HepG2 (cell line): ENCODE data around the gene ADI1. TPM values are rescaled to one million over a fixed set of nuclear protein-coding genes. Genes with fewer than 3 reads are reported as not detected.
A peak's percentile ranks its signal among the peaks of the same experiment; 100 is the strongest.

ENCODE experiments used
- ATAC-seq: fragments of 200-7000 bp; cut with Tn5 transposase; 3 replicates; pipeline ENCODE4 v1.9.1; 2020; ENCODE audit warnings: mild to moderate bottlenecking, moderate library complexity
- BruUV-seq: library from RNA; stranded (reverse); fragments of 400-500 nt; replicated peaks from 2 replicates; lab custom pipeline; 2021; lab: Mats Ljungman, UMichigan
- CTCF ChIA-PET: fragments of 300-600 bp; formaldehyde crosslinking; extraction: SDS; loops from one replicate; lab custom pipeline; 2021; ENCODE audit warnings: low total read pairs, inconsistent platforms, low intra/inter-chr PET ratio; lab: Yijun Ruan, JAX
- POLR2A ChIA-PET: fragments of 350-600 bp; sonication (Branson Sonifier 250); formaldehyde crosslinking; loops from one replicate; lab custom pipeline; 2020; ENCODE audit warnings: antibody characterized with exemption, inconsistent platforms; lab: Yijun Ruan, JAX
- DNase-seq: peaks from one replicate; pipeline ENCODE4 v3.0.0-alpha.2; 2015; ENCODE audit warnings: low spot score
- FAIRE-seq: peaks from 3 replicates; lab custom pipeline; 2011; peaks lifted over from hg19 to GRCh38; lab: Jason Lieb, UNC
- H2AFZ ChIP-seq: one replicate; pipeline ENCODE4 v1.6.1; 2011; ENCODE audit warnings: low read length, inconsistent platforms
- H3K27ac ChIP-seq: fragments of 300-600 bp; 3 replicates; pipeline ENCODE4 v1.8.0; 2011; ENCODE audit warnings: mixed run types, mild to moderate bottlenecking, mixed read lengths, low read length, inconsistent platforms; ENCODE audit not compliant: insufficient read depth; ENCODE audit errors: extremely low read length
- H3K27me3 ChIP-seq, 2 experiments: fragments of 200-600 bp in 1 of 2; 2 replicates in 1 of 2; 3 replicates in 1 of 2; pipeline versions ENCODE4 v1.6.0 to v1.8.0; 2011; ENCODE audit warnings: low read length in 2 of 2, mild to moderate bottlenecking in 2 of 2, moderate library complexity in 2 of 2, inconsistent platforms in 1 of 2; ENCODE audit not compliant: insufficient read depth in 2 of 2, control insufficient read depth in 1 of 2
- H3K36me3 ChIP-seq, 2 experiments: fragments of 200-600 bp in 1 of 2; replicated peaks in 1 of 2; 2 replicates in 1 of 2; 3 replicates in 1 of 2; pipeline versions ENCODE4 v1.5.1 to v1.8.0; 2011; ENCODE audit warnings: low read length in 2 of 2, inconsistent platforms in 1 of 2; ENCODE audit not compliant: insufficient read depth in 2 of 2, control insufficient read depth in 1 of 2
- H3K4me1 ChIP-seq: 2 replicates; pipeline ENCODE4 v1.5.1; 2012; ENCODE audit warnings: low read length, inconsistent platforms; ENCODE audit not compliant: insufficient read depth
- H3K4me2 ChIP-seq: 2 replicates; pipeline ENCODE4 v1.6.0; 2011; ENCODE audit warnings: low read depth, low read length, inconsistent platforms
- H3K4me3 ChIP-seq, 3 experiments: fragments of 200-600 bp in 1 of 3; sonication (generic), shearing (Covaris generic) in 1 of 3; replicated peaks in 1 of 3; 2 replicates each; pipeline ENCODE4 v1.5.1; 2011 to 2016; ENCODE audit warnings: low read length in 3 of 3, inconsistent platforms in 2 of 3, low read depth in 2 of 3, mild to moderate bottlenecking in 2 of 3, control low read depth in 1 of 3, mixed read lengths in 1 of 3; ENCODE audit not compliant: insufficient read depth in 1 of 3
- H3K79me2 ChIP-seq: one replicate; pipeline ENCODE4 v1.6.1; 2011; ENCODE audit warnings: low read length, inconsistent platforms; ENCODE audit not compliant: insufficient read depth
- H3K9ac ChIP-seq: 2 replicates; pipeline ENCODE4 v1.6.0; 2011; ENCODE audit warnings: mild to moderate bottlenecking, low read depth, low read length, inconsistent platforms; ENCODE audit not compliant: insufficient read depth
- H3K9me3 ChIP-seq: 2 replicates; pipeline ENCODE4 v1.5.1; 2012; ENCODE audit warnings: mild to moderate bottlenecking, low read length
- H4K20me1 ChIP-seq: 2 replicates; pipeline ENCODE4 v1.6.0; 2011; ENCODE audit warnings: inconsistent platforms, mild to moderate bottlenecking, low read length, moderate library complexity; ENCODE audit not compliant: insufficient read depth
- AGO2 ChIP-seq: fragments of 200-400 bp; formaldehyde crosslinking; optimal IDR thresholded peaks from 2 replicates; pipeline ENCODE3; 2017; ENCODE audit warnings: mild to moderate bottlenecking, low read depth, low read length, moderate library complexity
- ARID3A ChIP-seq: IDR thresholded peaks from 2 replicates; pipeline ENCODE4 v1.6.1; 2012; ENCODE audit warnings: low read depth, low read length, improper control_type of control experiment
- ATF2 ChIP-seq: sonication (generic); formaldehyde crosslinking; IDR thresholded peaks from 2 replicates; pipeline ENCODE4 v1.4.0; 2020; ENCODE audit warnings: missing genetic modification reagents
- CEBPB ChIP-seq: IDR thresholded peaks from 2 replicates; pipeline ENCODE4 v1.6.1; 2011; ENCODE audit warnings: low read depth, low read length, improper control_type of control experiment, borderline replicate concordance
- CEBPG ChIP-seq: IDR thresholded peaks from 2 replicates; pipeline ENCODE4 v1.6.1; 2016
- CREB1 ChIP-seq, 2 experiments: fragments of 450-650 bp in 1 of 2; IDR thresholded peaks; 2 replicates each; pipeline ENCODE4 v1.6.1; 2016 to 2017; ENCODE audit warnings: control low read depth in 1 of 2, mild to moderate bottlenecking in 1 of 2, missing compliant biosample characterization in 1 of 2, missing genetic modification characterization in 1 of 2
- CTCF ChIP-seq: sonication (generic); formaldehyde crosslinking; IDR thresholded peaks from 2 replicates; pipeline ENCODE4 v1.5.0; 2020; ENCODE audit warnings: mild to moderate bottlenecking, missing genetic modification reagents, moderate library complexity
- NPAS2 ChIP-seq: sonication (generic); formaldehyde crosslinking; IDR thresholded peaks from 2 replicates; pipeline ENCODE4 v1.8.0; 2022; ENCODE audit warnings: mild to moderate bottlenecking, missing genetic modification reagents, borderline replicate concordance
- RAD21 ChIP-seq: fragments of 450-650 bp; formaldehyde crosslinking; IDR thresholded peaks from 2 replicates; pipeline ENCODE4 v1.5.0; 2020; ENCODE audit warnings: mild to moderate bottlenecking
- SMC3 ChIP-seq: IDR thresholded peaks from 2 replicates; pipeline ENCODE4 v1.6.1; 2011; ENCODE audit warnings: low read length, improper control_type of control experiment
- STAG1 ChIP-seq: sonication (generic); formaldehyde crosslinking; IDR thresholded peaks from 2 replicates; pipeline ENCODE4 v1.4.0; 2020; ENCODE audit warnings: missing genetic modification reagents
- TEAD3 ChIP-seq: optimal IDR thresholded peaks from 2 replicates; pipeline ENCODE3; 2016; ENCODE audit warnings: borderline replicate concordance
- ZNF274 ChIP-seq: sonication (generic); formaldehyde crosslinking; IDR thresholded peaks from 2 replicates; pipeline ENCODE4 v1.5.1; 2020; ENCODE audit warnings: mild to moderate bottlenecking, missing genetic modification reagents
- ZNF597 ChIP-seq: sonication (generic); formaldehyde crosslinking; IDR thresholded peaks from 2 replicates; pipeline ENCODE4 v1.5.0; 2020; ENCODE audit warnings: missing genetic modification reagents
- WGBS: methylation state at CpG from one replicate; pipeline ENCODE4 v1.1.6; 2017; ENCODE audit warnings: low lambda C conversion rate; 5-methylcytosine and 5-hydroxymethylcytosine counted together
- in situ Hi-C: cut with HindIII; loops from 2 replicates; pipeline ENCODE4 v1.10.0; 2017; ENCODE audit warnings: low pct_unique_long_range_greater_than_20kb; ENCODE audit not compliant: extremely low pct_ligation_motif_present
- intact Hi-C: fragments of 100-400 bp; cut with micrococcal nuclease; formaldehyde crosslinking; loops from one replicate; pipeline ENCODE4 v1.10.0; 2022; ENCODE audit not compliant: unreplicated experiment
- polyA plus RNA-seq, 8 experiments: library from polyadenylated mRNA; depleted of rRNA in 3 of 8; stranded (reverse) in 7 of 8; unstranded in 1 of 8; fragments of >200 nt; fragmentation: Illumina TruSeq in 4 of 8; extraction: Trizol in 4 of 8; gene quantifications; 2 replicates each; pipeline versions ENCODE4 v1.2.1 to v1.2.3, GENCODE V29; 2011 to 2016; ENCODE audit warnings: low read depth in 4 of 8, missing spikeins in 1 of 8, mixed read lengths in 1 of 8; ENCODE audit not compliant: insufficient read depth in 1 of 8
- total RNA-seq, 5 experiments: library from RNA; depleted of rRNA; stranded (reverse); fragments of >200 nt; fragmentation: Illumina TruSeq; extraction: Trizol; gene quantifications; 2 replicates each; pipeline ENCODE4 v1.2.3, GENCODE V29; 2016; ENCODE audit warnings: low read depth in 1 of 5

ADI1 gene
- total and polyA plus RNA-seq, 2 of the 13 experiments (the other 11 are each of a cell fraction or from before 2014, with no cell fraction given) = 28.7 to 123 TPM

- TF ChIP-seq ATF2 (CRISPR knock-in tag) = no peak
- TF ChIP-seq, all 625 proteins: peak for 1
Measured at GRCh38 chr2:3462493-3463104, 56.7 kb downstream of the ADI1 start (continued).

GRCh38 chr2:3461801-3462492 lies 57.4 kb downstream of the ADI1 start:
- ATAC-seq (no peak), FAIRE-seq (peak; percentile 87), DNase-seq (peak; percentile 69)
- Histone ChIP-seq H3K4me2 (no peak overlapping the region), H3K9ac (no peak overlapping the region), H3K36me3 (peaks cover 11 to 20% of the 10 kb centered on the region in 2 experiments; a peak in 4 of 5 replicates), H3K27me3 (no peaks in the 10 kb centered on the region), H3K4me3 (no peak overlapping the region), H4K20me1 (no peaks in the 10 kb centered on the region), H3K27ac (no peak overlapping the region), H3K4me1 (peaks cover 39% of the 10 kb centered on the region), H3K79me2 (no peaks in the 10 kb centered on the region), H2AFZ (no peak overlapping the region), H3K9me3 (no peaks in the 10 kb centered on the region)
- WGBS = 83% methylated on average over 12 of the region's 12 CpGs
- no TSS peak for BruUV-seq
- ChIA-PET POLR2A (interaction anchor here (1.1 to 1.4 kb wide), 2 partner anchors 19 to 57 kb away, joined by 3 read pairs; no protein-coding TSS in a partner anchor), CTCF (interaction anchor here (0.9 to 1.5 kb wide), 3 partner anchors 36 to 189 kb away, joined by 3 to 9 read pairs (median 4); no protein-coding TSS in a partner anchor)
- in situ Hi-C loops = no loop called here
- peak; percentile 6 for TF ChIP-seq AGO2
- TF ChIP-seq SMC3 = peak; percentile 77
- no peak for TF ChIP-seq CREB1 (IDR thresholded peaks at IDR 0.05)
- 0 out of 2 replicates have a peak, but pooled peaks have one; percentile 18 for TF ChIP-seq CREB1 (CRISPR knock-in tag; IDR thresholded peaks at IDR 0.05)
- no peak for TF ChIP-seq TEAD3 (CRISPR knock-in tag)
- TF ChIP-seq ARID3A = peak; percentile 70; the same call in 1 of the 2 replicates
- peak; percentile 67 for TF ChIP-seq STAG1 (CRISPR knock-in tag)
- TF ChIP-seq ZNF274 (CRISPR knock-in tag) = 0 out of 2 replicates have a peak, but pooled peaks have one; percentile 23
- peak; percentile 71 for TF ChIP-seq CTCF
- TF ChIP-seq NPAS2 = no peak
- peak; percentile 81 for TF ChIP-seq CEBPG (CRISPR knock-in tag)
- no peak for TF ChIP-seq ZNF597 (CRISPR knock-in tag)
- 0 out of 2 replicates have a peak, but pooled peaks have one; percentile 54 for TF ChIP-seq RAD21 (CRISPR knock-in tag)
- peak; percentile 90 for TF ChIP-seq CEBPB
- intact Hi-C loops = loop anchor here (1.0 kb wide), 2 partner anchors 38 to 189 kb away; no protein-coding TSS in a partner anchor
